Activated T-cell treated with anti-CD3 and anti-CD28 coated beads, Interleukin-2, amount 50 U/mL, for 1 hour (primary cell): ENCODE results near the gene ZNF330.
"Not testable (repeated sequence)": the region's sequence is repeated elsewhere in the genome, so short reads cannot be mapped to it uniquely, and the experiment has no call there.

Experiments used
- DNase-seq: peaks from one replicate; pipeline ENCODE4 v3.0.0-alpha.2; 2020

ZNF330 gene

GRCh38 chr4:141220691-141221659, at the start of gene ZNF330:
Gene ZNF330 (plus strand): TSS chr4:141220895. CDS start chr4:141222372, 1,477 bp downstream.
- peak; percentile 96 for DNase-seq

DNA sequence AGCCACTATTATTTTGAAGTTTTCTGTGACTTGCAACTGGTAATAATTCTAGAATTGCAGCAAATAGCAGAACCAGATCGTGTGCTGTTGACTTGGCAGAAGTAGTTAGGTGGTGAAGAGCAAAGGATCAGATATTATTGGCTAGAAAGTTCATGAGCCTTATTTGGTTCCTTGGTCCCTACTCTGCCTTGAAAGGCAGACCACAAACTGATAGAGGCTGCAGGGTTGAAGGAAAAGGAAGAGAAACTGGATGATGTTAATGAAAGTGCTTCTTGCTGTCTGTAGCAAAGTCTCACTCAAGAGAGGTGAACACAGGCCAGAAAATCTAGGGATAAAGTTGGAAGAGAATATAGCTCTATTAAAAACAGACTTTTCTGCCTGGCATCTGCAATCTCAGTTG, 46.2 kb upstream of the ZNF330 start:
- DNase-seq = no peak

GRCh38 chr4:141177171-141177570, 43.5 kb upstream of the ZNF330 start:
- no peak for DNase-seq

DNA sequence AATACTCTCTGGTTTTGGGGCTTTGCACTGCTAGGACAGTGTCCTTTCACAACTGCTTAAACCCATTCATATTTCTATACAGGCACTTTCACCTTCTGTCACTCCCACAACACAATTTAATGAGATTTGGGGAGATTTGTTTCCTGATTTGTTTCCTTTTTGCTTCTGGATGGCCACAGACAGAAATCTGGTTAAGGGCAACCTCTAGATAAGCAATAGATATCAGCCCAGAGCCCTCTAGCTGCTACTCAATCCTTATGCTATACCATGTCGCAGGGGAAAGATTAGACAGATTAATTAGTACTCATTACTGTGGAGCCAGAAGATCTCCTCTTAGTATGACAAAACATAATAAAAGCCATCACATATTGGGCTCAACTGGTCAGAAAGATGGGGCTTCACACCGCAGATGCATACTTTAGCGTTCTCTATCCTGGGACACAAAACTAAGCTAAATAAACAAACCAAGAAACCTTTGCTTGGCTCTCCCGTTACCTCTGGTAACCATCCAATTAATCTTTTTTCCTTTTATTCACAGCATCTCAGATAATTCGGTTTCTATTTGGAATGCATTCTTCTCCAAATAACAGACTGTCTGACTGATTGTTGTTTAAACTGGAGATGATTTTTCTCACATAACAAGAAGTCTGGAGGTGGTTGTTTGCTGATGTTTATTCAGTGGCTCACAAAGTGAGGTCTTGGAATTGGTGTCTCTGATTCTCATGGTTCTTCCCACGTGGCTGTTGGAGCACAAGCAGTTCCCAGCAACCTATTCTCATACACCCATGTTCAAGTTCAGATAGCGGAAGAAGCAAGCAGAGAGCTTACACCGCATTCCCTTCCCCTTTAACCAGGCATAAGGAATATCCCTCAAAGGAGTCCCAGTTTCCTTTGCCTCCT, 41.0 kb upstream of the ZNF330 start:
- DNase-seq = no peak

- DNase-seq = no peak
Observed at GRCh38 chr4:141180991-141181761, 39.5 kb upstream of the ZNF330 start.

- DNase-seq = not testable (repeated sequence)
Observed at GRCh38 chr4:141183491-141183890, 37.2 kb upstream of the ZNF330 start.

DNA sequence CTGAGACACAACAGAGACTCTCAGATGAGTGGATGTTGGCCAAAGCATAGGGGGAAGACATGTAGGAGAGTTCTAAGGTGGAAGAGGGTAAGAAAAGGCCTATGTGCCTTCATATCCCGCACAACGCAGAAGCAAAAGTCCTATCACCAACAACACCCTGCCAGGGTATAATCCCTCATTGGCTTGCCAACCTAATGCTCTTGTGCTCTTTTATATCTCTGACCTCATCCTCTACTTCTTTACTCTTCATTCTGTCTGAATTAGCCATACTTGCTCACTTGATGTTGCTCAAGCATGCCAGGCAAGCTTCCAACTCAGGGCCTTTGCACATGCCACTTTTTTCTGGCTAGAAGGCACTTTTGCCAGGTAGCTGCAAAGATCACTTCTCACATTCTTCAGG, 28.1 kb upstream of the ZNF330 start:
- DNase-seq = no peak

- DNase-seq = no peak
Observed at GRCh38 chr4:141193516-141194034, 27.1 kb upstream of the ZNF330 start.

- DNase-seq = no peak
Observed at GRCh38 chr4:141195095-141195707, 25.5 kb upstream of the ZNF330 start.

DNA sequence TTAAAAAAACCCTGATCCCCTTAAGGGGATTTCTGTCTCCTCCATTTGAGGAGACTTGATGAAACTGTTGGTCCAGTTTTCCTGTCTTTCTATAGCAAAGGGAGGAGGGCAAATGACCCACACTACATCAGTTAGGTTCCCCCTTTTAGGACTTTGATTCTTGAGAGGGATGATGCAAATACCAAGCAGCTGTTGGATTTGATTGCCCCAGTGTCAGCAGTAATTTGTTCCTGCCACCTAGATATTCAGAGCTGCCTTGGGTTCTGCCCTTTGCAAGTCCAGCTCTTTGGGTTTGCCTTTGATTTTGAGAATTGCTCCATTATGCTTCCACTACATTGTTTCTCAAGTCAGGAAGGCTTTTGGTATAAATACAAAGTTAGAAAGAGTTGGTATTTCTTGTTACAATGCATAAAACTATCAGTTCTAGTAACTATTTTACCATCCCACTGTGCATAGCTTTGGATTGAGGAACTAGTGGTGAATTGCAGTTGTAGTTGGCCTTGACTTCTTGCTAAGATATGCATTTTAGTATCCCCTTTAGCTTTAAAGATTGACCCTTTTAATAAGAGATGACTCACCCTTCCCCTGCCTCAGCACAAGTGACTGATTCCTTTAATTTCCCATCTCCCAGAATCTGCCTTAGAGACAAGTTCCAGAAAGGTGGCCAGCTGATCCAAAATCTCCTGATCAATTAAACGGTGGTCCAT, 24.3 kb upstream of the ZNF330 start:
- DNase-seq = no peak

DNA sequence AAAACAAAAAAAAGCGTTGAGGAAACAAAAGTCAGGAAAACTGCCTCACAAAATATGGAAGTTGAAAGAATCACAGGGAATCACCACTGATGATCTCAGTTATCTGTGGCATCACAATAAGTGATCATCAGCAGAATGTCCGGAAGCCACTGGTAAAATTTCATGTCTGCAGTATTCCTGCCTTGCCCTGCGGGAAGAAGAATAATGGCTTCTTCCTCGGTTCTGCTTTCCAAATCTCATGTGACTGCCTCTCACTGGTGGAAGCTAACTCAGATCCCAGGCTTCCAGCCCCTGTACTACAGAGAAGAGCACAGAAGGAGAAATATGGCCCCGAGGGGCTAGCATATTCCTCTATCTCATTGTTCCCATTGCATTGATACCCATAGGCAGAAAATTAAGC, 12.7 kb upstream of the ZNF330 start:
- DNase-seq = no peak

- DNase-seq = no peak
Observed at GRCh38 chr4:141210168-141210567, 10.5 kb upstream of the ZNF330 start.

- DNase-seq = no peak
Observed at GRCh38 chr4:141213550-141213991, 7.1 kb upstream of the ZNF330 start.

- DNase-seq = no peak
Observed at GRCh38 chr4:141215030-141215429, 5.7 kb upstream of the ZNF330 start.

DNA sequence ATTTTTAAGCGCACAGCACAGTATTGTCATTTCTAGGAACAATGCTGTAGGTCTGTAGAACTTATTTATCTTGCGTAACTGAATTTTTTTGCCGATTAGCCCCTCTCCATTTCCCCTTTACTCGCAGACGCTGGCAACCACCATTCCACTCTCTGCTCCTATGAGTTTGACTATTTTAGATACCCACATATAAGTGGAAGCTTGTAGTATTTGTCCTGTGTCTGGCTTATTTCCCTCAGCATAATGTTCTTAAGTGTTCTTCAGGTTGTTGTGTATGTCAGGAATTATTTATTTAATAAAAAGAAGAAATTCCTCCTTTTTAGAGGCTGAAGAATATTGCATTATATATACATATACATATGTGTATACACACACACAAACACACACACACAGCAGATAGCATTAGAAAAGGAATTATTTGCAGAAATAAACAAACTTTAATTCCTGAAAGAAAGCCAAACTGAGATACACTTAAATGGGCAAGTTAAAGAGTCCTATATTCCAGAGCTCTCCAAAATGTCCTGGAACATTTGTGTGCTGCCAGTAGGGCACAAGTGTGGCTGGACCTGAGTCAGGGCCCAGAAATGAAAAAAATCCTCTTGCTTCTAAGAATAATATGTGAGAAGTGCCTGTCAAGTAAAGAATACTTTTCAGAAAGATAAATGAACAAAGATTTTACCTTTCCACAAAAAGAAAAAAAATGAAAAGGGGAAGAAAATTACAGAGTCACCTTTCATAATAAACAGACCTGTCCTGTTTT, 4.5 kb upstream of the ZNF330 start:
- DNase-seq = no peak

DNA sequence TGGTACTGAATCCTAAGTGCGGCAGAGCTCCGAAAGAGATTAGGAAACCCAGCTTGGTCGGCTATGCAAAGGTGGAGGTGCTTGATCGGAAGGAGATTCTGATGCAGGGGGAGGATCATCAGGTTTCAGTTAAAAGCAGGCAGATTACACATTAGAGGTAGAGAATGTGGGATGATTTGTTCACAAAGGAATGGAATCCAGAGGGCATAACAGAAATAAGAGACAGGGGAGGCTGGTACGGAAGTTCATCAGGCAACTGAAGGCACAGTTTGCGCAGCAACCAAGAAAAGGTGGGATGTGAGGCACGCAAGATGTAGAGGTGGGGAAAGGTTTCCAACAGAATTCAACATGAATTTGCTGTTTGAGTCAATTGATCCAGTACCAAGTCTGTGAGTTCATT, 424 bp upstream of the ZNF330 start:
- no peak for DNase-seq

DNA sequence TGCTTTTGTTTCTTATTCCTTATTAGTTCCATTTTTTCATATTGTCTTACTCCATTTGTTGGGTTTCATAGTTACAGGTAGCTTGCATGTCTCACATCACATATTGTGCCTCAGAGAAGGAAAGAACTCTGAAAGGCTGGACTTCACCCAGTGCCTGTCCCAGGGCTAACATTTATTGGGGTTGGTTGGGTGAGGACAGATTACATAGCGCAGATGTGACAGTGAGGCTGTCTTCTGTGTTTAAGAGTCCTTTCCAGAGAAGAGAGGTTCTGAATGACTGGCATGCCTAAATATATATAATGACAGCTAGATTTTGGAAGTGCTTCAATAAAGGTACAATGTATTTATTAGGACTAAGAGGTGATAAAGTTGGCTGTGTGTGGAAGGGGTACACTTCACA, 2.7 kb downstream of the ZNF330 start:
- DNase-seq = no peak

DNA sequence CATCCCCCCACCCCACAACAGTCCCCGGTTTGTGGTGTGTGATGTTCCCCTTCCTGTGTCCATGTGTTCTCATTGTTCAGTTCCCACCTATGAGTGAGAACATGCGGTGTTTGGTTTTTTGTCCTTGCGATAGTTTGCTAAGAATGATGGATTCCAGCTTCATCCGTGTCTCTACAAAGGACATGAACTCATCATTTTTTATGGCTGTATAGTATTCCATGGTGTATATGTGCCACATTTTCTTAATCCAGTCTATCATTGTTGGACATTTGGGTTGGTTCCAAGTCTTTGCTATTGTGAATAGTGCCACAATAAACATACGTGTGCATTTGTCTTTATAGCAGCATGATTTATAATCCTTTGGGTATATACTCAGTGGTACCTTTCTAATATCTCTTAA, 6.6 kb downstream of the ZNF330 start:
- not testable (repeated sequence) for DNase-seq

- DNase-seq = no peak
Observed at GRCh38 chr4:141229408-141230101, 8.9 kb downstream of the ZNF330 start.

DNA sequence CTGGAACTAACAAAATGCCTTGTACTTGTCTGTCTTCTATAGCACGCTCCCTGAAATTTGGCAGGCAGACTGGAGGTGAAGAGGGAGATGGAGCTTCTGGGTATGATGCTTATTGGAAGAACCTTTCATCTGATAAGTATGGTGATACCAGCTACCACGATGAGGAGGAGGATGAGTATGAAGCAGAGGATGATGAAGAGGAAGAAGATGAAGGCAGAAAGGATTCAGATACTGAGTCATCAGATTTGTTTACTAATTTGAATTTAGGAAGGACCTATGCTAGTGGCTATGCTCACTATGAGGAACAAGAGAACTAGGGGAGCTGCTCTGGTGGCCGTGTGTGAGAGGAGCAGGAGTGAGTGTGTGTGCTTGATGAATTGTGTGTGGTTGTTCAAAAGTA, 13.0 kb downstream of the ZNF330 start:
- no peak for DNase-seq
